HepG2 (cell line): Measurements from ENCODE around the gene SULT1E1. TPM values are rescaled to one million over a fixed set of nuclear protein-coding genes. Genes with fewer than 3 reads are reported as not detected.
A peak's percentile ranks its signal among the peaks of the same experiment; 100 is the strongest.

Source experiments
- ADNP ChIP-seq: sonication (generic); formaldehyde crosslinking; IDR thresholded peaks from 2 replicates; pipeline ENCODE4 v1.4.0; 2020; ENCODE audit warnings: missing genetic modification reagents
- ASH2L ChIP-seq: fragments of 300-600, 200-600 bp; sonication (generic); IDR thresholded peaks from 2 replicates; pipeline ENCODE4 v1.7.0; 2017; ENCODE audit warnings: low read depth, mild to moderate bottlenecking, moderate library complexity, mixed read lengths, low read length; ENCODE audit not compliant: insufficient read length
- BCL6 ChIP-seq: IDR thresholded peaks from 2 replicates; pipeline ENCODE4 v1.6.1; 2016; ENCODE audit warnings: missing genetic modification reagents, missing compliant biosample characterization
- NFIB ChIP-seq: sonication (generic); formaldehyde crosslinking; IDR thresholded peaks from 2 replicates; pipeline ENCODE4 v1.9.0; 2021; ENCODE audit warnings: missing genetic modification reagents, mild to moderate bottlenecking, borderline replicate concordance
- PCBP1 ChIP-seq: fragments of 200-400 bp; formaldehyde crosslinking; IDR thresholded peaks from 2 replicates; pipeline ENCODE4 v1.6.1; 2017; ENCODE audit warnings: mild to moderate bottlenecking, low read depth, low read length, borderline replicate concordance
- PHB2 ChIP-seq: fragments of 450-650 bp; IDR thresholded peaks from 2 replicates; pipeline ENCODE4 v1.6.1; 2018; ENCODE audit not compliant: partially characterized antibody
- SETDB1 ChIP-seq: sonication (generic); formaldehyde crosslinking; IDR thresholded peaks from 2 replicates; pipeline ENCODE4 v1.5.1; 2020; ENCODE audit warnings: missing genetic modification reagents, mild to moderate bottlenecking, borderline replicate concordance
- ZNF33A ChIP-seq: sonication (generic); formaldehyde crosslinking; IDR thresholded peaks from 2 replicates; pipeline ENCODE4 v1.5.1; 2020; ENCODE audit warnings: missing genetic modification reagents, mild to moderate bottlenecking, moderate library complexity, borderline replicate concordance
- ZNF451 ChIP-seq: sonication (generic); formaldehyde crosslinking; IDR thresholded peaks from 2 replicates; pipeline ENCODE4 v1.5.0; 2020; ENCODE audit warnings: mild to moderate bottlenecking, missing genetic modification reagents
- ZNF556 ChIP-seq: sonication (generic); formaldehyde crosslinking; IDR thresholded peaks from 2 replicates; pipeline ENCODE4 v1.4.0; 2020; ENCODE audit warnings: mild to moderate bottlenecking, missing genetic modification reagents, borderline replicate concordance
- ZNF761 ChIP-seq: sonication (generic); formaldehyde crosslinking; conservative IDR thresholded peaks from 2 replicates; pipeline ENCODE4 v1.4.0; 2020; ENCODE audit warnings: mild to moderate bottlenecking, missing genetic modification reagents
- polyA plus RNA-seq, 8 experiments: library from polyadenylated mRNA; depleted of rRNA in 3 of 8; stranded (reverse) in 7 of 8; unstranded in 1 of 8; fragments of >200 nt; fragmentation: Illumina TruSeq in 4 of 8; extraction: Trizol in 4 of 8; gene quantifications; 2 replicates each; pipeline versions ENCODE4 v1.2.1 to v1.2.3, GENCODE V29; 2011 to 2016; ENCODE audit warnings: low read depth in 4 of 8, missing spikeins in 1 of 8, mixed read lengths in 1 of 8; ENCODE audit not compliant: insufficient read depth in 1 of 8
- total RNA-seq, 5 experiments: library from RNA; depleted of rRNA; stranded (reverse); fragments of >200 nt; fragmentation: Illumina TruSeq; extraction: Trizol; gene quantifications; 2 replicates each; pipeline ENCODE4 v1.2.3, GENCODE V29; 2016; ENCODE audit warnings: low read depth in 1 of 5
- TF ChIP-seq, protein P1 (sequence below): sonication (generic); formaldehyde crosslinking; IDR thresholded peaks from 2 replicates; pipeline ENCODE4 v1.5.0; 2020; ENCODE audit warnings: mild to moderate bottlenecking, missing genetic modification reagents, borderline replicate concordance
- TF ChIP-seq, protein P2 (sequence below): sonication (generic); formaldehyde crosslinking; IDR thresholded peaks from 2 replicates; pipeline ENCODE4 v1.5.0; 2020; ENCODE audit warnings: missing genetic modification reagents
- TF ChIP-seq, protein P3 (sequence below): sonication (generic); formaldehyde crosslinking; IDR thresholded peaks from 2 replicates; pipeline ENCODE4 v1.5.1; 2020; ENCODE audit warnings: missing genetic modification reagents, mild to moderate bottlenecking, borderline replicate concordance
- TF ChIP-seq, protein P4 (sequence below): sonication (generic); formaldehyde crosslinking; IDR thresholded peaks from 2 replicates; pipeline ENCODE4 v1.9.0; 2022; ENCODE audit warnings: low read depth, missing genetic modification reagents
- TF ChIP-seq, protein P5 (sequence below): sonication (generic); IDR thresholded peaks from 2 replicates; pipeline ENCODE4 v1.6.1; 2016; ENCODE audit warnings: low read depth, borderline replicate concordance
- TF ChIP-seq, protein P6 (sequence below): sonication (generic); formaldehyde crosslinking; IDR thresholded peaks from 2 replicates; pipeline ENCODE4 v1.5.0; 2020; ENCODE audit warnings: mild to moderate bottlenecking, missing genetic modification reagents

Gene SULT1E1
- total and polyA plus RNA-seq, 2 of the 13 experiments (the other 11 are each of a cell fraction or from before 2014, with no cell fraction given), result 1.7 to 3.9 TPM

DNA sequence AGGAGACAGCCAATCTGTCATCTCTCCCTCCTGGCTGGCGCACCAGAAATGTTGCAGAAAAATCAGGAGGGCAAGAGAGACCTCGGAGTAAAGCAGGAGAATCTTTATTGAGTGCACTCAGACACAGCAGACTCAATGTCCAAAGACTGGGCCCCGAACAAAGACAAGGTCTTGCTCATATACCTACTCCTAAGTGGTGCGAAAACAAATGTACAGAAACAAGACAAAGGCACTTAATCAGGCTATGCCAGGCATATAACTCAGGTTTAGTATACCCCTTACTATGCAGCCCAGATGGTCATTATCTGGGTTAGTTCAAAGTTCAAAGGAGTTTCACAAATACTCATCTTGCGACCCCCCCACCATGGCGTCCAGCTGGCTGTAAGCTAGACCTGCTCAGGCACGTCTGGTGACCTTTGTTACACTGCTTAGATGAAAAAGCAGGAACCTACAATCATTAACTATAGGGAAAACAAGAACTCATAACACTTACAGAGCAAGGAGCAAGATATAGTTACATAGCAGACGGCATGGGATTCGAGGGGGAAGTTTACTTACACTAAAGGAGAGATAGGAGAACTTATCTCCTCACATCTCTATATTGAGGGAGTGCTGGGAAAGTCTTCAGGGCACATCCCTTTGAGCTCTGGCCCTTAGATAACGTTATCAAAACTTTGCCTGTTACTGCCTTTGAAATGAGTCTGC is 27.5 kb downstream of the SULT1E1 start (continued):
- TF ChIP-seq, protein P1, sequence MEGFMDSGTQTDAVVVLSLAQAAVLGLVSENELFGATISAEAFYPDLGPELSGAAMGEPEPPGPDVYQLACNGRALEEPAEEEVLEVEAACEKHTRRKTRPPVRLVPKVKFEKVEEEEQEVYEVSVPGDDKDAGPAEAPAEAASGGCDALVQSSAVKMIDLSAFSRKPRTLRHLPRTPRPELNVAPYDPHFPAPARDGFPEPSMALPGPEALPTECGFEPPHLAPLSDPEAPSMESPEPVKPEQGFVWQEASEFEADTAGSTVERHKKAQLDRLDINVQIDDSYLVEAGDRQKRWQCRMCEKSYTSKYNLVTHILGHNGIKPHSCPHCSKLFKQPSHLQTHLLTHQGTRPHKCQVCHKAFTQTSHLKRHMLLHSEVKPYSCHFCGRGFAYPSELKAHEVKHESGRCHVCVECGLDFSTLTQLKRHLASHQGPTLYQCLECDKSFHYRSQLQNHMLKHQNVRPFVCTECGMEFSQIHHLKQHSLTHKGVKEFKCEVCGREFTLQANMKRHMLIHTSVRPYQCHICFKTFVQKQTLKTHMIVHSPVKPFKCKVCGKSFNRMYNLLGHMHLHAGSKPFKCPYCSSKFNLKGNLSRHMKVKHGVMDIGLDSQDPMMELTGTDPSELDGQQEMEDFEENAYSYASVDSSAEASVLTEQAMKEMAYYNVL, result peak; percentile 83
- no peak for TF ChIP-seq PCBP1
- TF ChIP-seq, protein P2, sequence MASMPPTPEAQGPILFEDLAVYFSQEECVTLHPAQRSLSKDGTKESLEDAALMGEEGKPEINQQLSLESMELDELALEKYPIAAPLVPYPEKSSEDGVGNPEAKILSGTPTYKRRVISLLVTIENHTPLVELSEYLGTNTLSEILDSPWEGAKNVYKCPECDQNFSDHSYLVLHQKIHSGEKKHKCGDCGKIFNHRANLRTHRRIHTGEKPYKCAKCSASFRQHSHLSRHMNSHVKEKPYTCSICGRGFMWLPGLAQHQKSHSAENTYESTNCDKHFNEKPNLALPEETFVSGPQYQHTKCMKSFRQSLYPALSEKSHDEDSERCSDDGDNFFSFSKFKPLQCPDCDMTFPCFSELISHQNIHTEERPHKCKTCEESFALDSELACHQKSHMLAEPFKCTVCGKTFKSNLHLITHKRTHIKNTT (CRISPR knock-in tag), result no peak
- TF ChIP-seq ZNF33A, result no peak
- TF ChIP-seq, protein P3, sequence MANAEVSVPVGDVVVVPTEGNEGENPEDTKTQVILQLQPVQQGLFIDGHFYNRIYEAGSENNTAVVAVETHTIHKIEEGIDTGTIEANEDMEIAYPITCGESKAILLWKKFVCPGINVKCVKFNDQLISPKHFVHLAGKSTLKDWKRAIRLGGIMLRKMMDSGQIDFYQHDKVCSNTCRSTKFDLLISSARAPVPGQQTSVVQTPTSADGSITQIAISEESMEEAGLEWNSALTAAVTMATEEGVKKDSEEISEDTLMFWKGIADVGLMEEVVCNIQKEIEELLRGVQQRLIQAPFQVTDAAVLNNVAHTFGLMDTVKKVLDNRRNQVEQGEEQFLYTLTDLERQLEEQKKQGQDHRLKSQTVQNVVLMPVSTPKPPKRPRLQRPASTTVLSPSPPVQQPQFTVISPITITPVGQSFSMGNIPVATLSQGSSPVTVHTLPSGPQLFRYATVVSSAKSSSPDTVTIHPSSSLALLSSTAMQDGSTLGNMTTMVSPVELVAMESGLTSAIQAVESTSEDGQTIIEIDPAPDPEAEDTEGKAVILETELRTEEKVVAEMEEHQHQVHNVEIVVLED (CRISPR knock-in tag), result peak; percentile 39; the same call in 1 of the 2 replicates
- no peak for TF ChIP-seq PHB2
- peak; percentile 70; the same call in 1 of the 2 replicates for TF ChIP-seq ZNF556 (CRISPR knock-in tag)
- TF ChIP-seq NFIB (CRISPR knock-in tag), result no peak
- no peak for TF ChIP-seq ZNF451 (CRISPR knock-in tag)
- TF ChIP-seq BCL6 (CRISPR knock-in tag), result peak; percentile 95
- no peak for TF ChIP-seq SETDB1 (CRISPR knock-in tag)
- TF ChIP-seq, protein P4, sequence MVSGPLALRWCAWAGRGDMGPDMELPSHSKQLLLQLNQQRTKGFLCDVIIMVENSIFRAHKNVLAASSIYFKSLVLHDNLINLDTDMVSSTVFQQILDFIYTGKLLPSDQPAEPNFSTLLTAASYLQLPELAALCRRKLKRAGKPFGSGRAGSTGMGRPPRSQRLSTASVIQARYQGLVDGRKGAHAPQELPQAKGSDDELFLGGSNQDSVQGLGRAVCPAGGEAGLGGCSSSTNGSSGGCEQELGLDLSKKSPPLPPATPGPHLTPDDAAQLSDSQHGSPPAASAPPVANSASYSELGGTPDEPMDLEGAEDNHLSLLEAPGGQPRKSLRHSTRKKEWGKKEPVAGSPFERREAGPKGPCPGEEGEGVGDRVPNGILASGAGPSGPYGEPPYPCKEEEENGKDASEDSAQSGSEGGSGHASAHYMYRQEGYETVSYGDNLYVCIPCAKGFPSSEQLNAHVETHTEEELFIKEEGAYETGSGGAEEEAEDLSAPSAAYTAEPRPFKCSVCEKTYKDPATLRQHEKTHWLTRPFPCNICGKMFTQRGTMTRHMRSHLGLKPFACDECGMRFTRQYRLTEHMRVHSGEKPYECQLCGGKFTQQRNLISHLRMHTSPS (CRISPR knock-in tag), result 0 out of 2 replicates have a peak, but pooled peaks have one; percentile 65
- TF ChIP-seq, protein P5, sequence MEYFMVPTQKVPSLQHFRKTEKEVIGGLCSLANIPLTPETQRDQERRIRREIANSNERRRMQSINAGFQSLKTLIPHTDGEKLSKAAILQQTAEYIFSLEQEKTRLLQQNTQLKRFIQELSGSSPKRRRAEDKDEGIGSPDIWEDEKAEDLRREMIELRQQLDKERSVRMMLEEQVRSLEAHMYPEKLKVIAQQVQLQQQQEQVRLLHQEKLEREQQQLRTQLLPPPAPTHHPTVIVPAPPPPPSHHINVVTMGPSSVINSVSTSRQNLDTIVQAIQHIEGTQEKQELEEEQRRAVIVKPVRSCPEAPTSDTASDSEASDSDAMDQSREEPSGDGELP, result peak; percentile 97
- TF ChIP-seq, protein P6, sequence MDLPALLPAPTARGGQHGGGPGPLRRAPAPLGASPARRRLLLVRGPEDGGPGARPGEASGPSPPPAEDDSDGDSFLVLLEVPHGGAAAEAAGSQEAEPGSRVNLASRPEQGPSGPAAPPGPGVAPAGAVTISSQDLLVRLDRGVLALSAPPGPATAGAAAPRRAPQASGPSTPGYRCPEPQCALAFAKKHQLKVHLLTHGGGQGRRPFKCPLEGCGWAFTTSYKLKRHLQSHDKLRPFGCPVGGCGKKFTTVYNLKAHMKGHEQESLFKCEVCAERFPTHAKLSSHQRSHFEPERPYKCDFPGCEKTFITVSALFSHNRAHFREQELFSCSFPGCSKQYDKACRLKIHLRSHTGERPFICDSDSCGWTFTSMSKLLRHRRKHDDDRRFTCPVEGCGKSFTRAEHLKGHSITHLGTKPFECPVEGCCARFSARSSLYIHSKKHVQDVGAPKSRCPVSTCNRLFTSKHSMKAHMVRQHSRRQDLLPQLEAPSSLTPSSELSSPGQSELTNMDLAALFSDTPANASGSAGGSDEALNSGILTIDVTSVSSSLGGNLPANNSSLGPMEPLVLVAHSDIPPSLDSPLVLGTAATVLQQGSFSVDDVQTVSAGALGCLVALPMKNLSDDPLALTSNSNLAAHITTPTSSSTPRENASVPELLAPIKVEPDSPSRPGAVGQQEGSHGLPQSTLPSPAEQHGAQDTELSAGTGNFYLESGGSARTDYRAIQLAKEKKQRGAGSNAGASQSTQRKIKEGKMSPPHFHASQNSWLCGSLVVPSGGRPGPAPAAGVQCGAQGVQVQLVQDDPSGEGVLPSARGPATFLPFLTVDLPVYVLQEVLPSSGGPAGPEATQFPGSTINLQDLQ (CRISPR knock-in tag), result no peak
- TF ChIP-seq ADNP, result no peak
- no peak for TF ChIP-seq ZNF761 (CRISPR knock-in tag)
- peak; percentile 96 for TF ChIP-seq ASH2L
